KBM-7 (cell line): Measurements from ENCODE around the gene TRPM7.
"Not testable (repeated sequence)": the region's sequence is repeated elsewhere in the genome, so short reads cannot be mapped to it uniquely, and the experiment has no call there.

Experiments
- DNase-seq: peaks from one replicate; pipeline ENCODE4 v3.0.0-alpha.2; 2015
- in situ Hi-C: fragments of 300-500 bp; cut with MboI; formaldehyde crosslinking; loops from 2 replicates; pipeline ENCODE4 v1.14.3; 2020; ENCODE audit warnings: low sequenced_read_pairs, low pct_unique_long_range_greater_than_20kb, mixed read lengths

TRPM7 gene

GRCh38 chr15:50670115-50670514 is 16.5 kb downstream of the TRPM7 start:
- in situ Hi-C loops = no loop called here
- no peak for DNase-seq

- in situ Hi-C loops = no loop called here
- DNase-seq = no peak
Observed at GRCh38 chr15:50669611-50670010, 17.0 kb downstream of the TRPM7 start.

- DNase-seq = no peak
- in situ Hi-C loops = no loop called here
Observed at GRCh38 chr15:50665938-50666337, 20.7 kb downstream of the TRPM7 start.

- DNase-seq = no peak
- in situ Hi-C loops = no loop called here
Observed at GRCh38 chr15:50655555-50655954, 31.0 kb downstream of the TRPM7 start.

GRCh38 chr15:50653156-50653743 is 33.3 kb downstream of the TRPM7 start:
- no peak for DNase-seq
- in situ Hi-C loops = no loop called here

- no peak for DNase-seq
- in situ Hi-C loops = no loop called here
Observed at GRCh38 chr15:50652671-50653070, 33.9 kb downstream of the TRPM7 start.

GRCh38 chr15:50641318-50641717 is 45.3 kb downstream of the TRPM7 start:
- no peak for DNase-seq
- in situ Hi-C loops = no loop called here

- DNase-seq = no peak
- in situ Hi-C loops = no loop called here
Observed at GRCh38 chr15:50636146-50636545, 50.5 kb downstream of the TRPM7 start.

GRCh38 chr15:50633653-50634052 is 52.9 kb downstream of the TRPM7 start:
- in situ Hi-C loops = no loop called here
- no peak for DNase-seq

- in situ Hi-C loops = no loop called here
- DNase-seq = no peak
Observed at GRCh38 chr15:50628421-50628820, 58.2 kb downstream of the TRPM7 start.

- DNase-seq = no peak
- in situ Hi-C loops = no loop called here
Observed at GRCh38 chr15:50627351-50628055, 59.1 kb downstream of the TRPM7 start.

- no peak for DNase-seq
- in situ Hi-C loops = no loop called here
Observed at GRCh38 chr15:50624616-50625168, 61.9 kb downstream of the TRPM7 start.

- in situ Hi-C loops = not testable (repeated sequence)
Observed at GRCh38 chr15:50622361-50622943, 64.1 kb downstream of the TRPM7 start.

GRCh38 chr15:50616960-50617359 is 69.6 kb downstream of the TRPM7 start:
- in situ Hi-C loops, DNase-seq: not testable (repeated sequence)

More at GRCh38 chr15:50622361-50622943, 64.1 kb downstream of the TRPM7 start:
- not testable (repeated sequence) for DNase-seq

- in situ Hi-C loops, DNase-seq: not testable (repeated sequence)
Observed at GRCh38 chr15:50616554-50616953, 70.0 kb downstream of the TRPM7 start.

- in situ Hi-C loops = no loop called here
- no peak for DNase-seq
Observed at GRCh38 chr15:50613600-50613999, 73.0 kb downstream of the TRPM7 start.

- in situ Hi-C loops = no loop called here
Observed at GRCh38 chr15:50607129-50607528, 79.5 kb downstream of the TRPM7 start.

GRCh38 chr15:50605462-50605861 is 81.1 kb downstream of the TRPM7 start:
- in situ Hi-C loops = no loop called here
- no peak for DNase-seq

More at GRCh38 chr15:50607129-50607528, 79.5 kb downstream of the TRPM7 start:
- DNase-seq = no peak

- DNase-seq, in situ Hi-C loops: not testable (repeated sequence)
Observed at GRCh38 chr15:50602028-50602427, 84.6 kb downstream of the TRPM7 start.

GRCh38 chr15:50594311-50594710 is 92.3 kb downstream of the TRPM7 start:
- in situ Hi-C loops = no loop called here

More at GRCh38 chr15:50594311-50594710, 92.3 kb downstream of the TRPM7 start:
- no peak for DNase-seq
